ENCODE measurements around the gene B3GAT3. TPM values are rescaled to one million over a fixed set of nuclear protein-coding genes. Genes with fewer than 3 reads are reported as not detected.
A peak's percentile ranks its signal among the peaks of the same experiment; 100 is the strongest.

Gene B3GAT3
- total RNA-seq, 1 donor from 2014 or later = 56.6 TPM

GRCh38 chr11:62610403-62610802, 11.4 kb downstream of the B3GAT3 start:
- Mint-ChIP-seq H3K4me1 (peaks cover 31% of the 10 kb centered on the region), H3K27ac (peak overlapping the region; percentile 46), H3K27me3 (no peaks in the 10 kb centered on the region), H3K36me3 (ENCODE audit: low read depth) (peaks cover 54% of the 10 kb centered on the region), H3K4me3 (peak overlapping the region; percentile 93), H3K9me3 (no peaks in the 10 kb centered on the region)
- no peak for TF ChIP-seq CTCF (IDR thresholded peaks at IDR 0.05)
- intact Hi-C loops (cut with micrococcal nuclease) = loop anchor here (5.0 kb wide), 1 partner anchor 232 kb away; no protein-coding TSS in a partner anchor
- no peak for DNase-seq
- ChIA-PET CTCF (interaction anchor here (2.2 kb wide), 1 partner anchor 186 kb away, joined by 6 read pairs; no protein-coding TSS in a partner anchor), POLR2A (interaction anchor here (0.5 to 5.8 kb wide), 11 partner anchors 7 to 208 kb away, joined by 3 to 63 read pairs (median 5); partner anchors contain the start of genes B3GAT3, C11orf98, CSKMT and EEF1G)
- no peak for ATAC-seq (ENCODE audit: low read depth)

GRCh38 chr11:62608776-62609175, 13.0 kb downstream of the B3GAT3 start:
- CTCF ChIA-PET = interaction anchor here (1.1 to 1.3 kb wide), 2 partner anchors 17 to 184 kb away, joined by 3 to 4 read pairs; partner anchors contain the start of gene TUT1
- intact Hi-C loops (cut with micrococcal nuclease) = no loop called here
- Mint-ChIP-seq H3K36me3 (ENCODE audit: low read depth) (peaks cover 55% of the 10 kb centered on the region), H3K9me3 (no peaks in the 10 kb centered on the region), H3K4me1 (peaks cover 31% of the 10 kb centered on the region), H3K27me3 (no peaks in the 10 kb centered on the region), H3K27ac (no peak overlapping the region), H3K4me3 (no peak overlapping the region)
- DNase-seq (no peak), ATAC-seq (ENCODE audit: low read depth) (no peak)
- POLR2A ChIA-PET = interaction anchor here (0.9 to 5.5 kb wide), 5 partner anchors 9 to 44 kb away, joined by 3 to 63 read pairs (median 5); partner anchors contain the start of genes B3GAT3, INTS5 and TUT1
- no peak for TF ChIP-seq CTCF (IDR thresholded peaks at IDR 0.05)

- ATAC-seq (ENCODE audit: low read depth) (no peak), DNase-seq (no peak)
- peak overlapping the region; percentile 41 for H3K27ac Mint-ChIP-seq
- peaks cover 36% of the 10 kb centered on the region for H3K4me1 Mint-ChIP-seq
- H3K27me3 Mint-ChIP-seq = no peaks in the 10 kb centered on the region
- H3K9me3 Mint-ChIP-seq = no peaks in the 10 kb centered on the region
- POLR2A ChIA-PET = interaction anchor here (0.5 to 1.8 kb wide), 7 partner anchors 8 to 234 kb away, joined by 3 to 5 read pairs (median 3); partner anchors contain the start of genes C11orf98, CSKMT, INTS5 and TUT1
- CTCF ChIA-PET = no interaction called here
- no peak overlapping the region for H3K4me3 Mint-ChIP-seq
- peaks cover 61% of the 10 kb centered on the region for H3K36me3 Mint-ChIP-seq (ENCODE audit: low read depth)
- no peak for TF ChIP-seq CTCF (IDR thresholded peaks at IDR 0.05)
- intact Hi-C loops (cut with micrococcal nuclease) = no loop called here
These were observed 14.1 kb downstream of the B3GAT3 start for GRCh38 chr11:62607714-62608113.

GRCh38 chr11:62605902-62606301, 15.9 kb downstream of the B3GAT3 start:
- no peak overlapping the region for H3K27ac Mint-ChIP-seq
- DNase-seq = no peak
- H3K27me3 Mint-ChIP-seq = no peaks in the 10 kb centered on the region
- H3K36me3 Mint-ChIP-seq (ENCODE audit: low read depth) = peaks cover 59% of the 10 kb centered on the region
- no peak for ATAC-seq (ENCODE audit: low read depth)
- intact Hi-C loops (cut with micrococcal nuclease) = no loop called here
- H3K4me3 Mint-ChIP-seq = no peak overlapping the region
- ChIA-PET CTCF (interaction anchor here (1.4 kb wide), 1 partner anchor 16 kb away, joined by 3 read pairs; the partner anchor contains the start of gene B3GAT3), POLR2A (interaction anchor here (0.7 to 8.2 kb wide), 2 partner anchors 14 to 1249 kb away, joined by 3 to 246 read pairs; partner anchors contain the start of gene TUT1)
- peaks cover 31% of the 10 kb centered on the region for H3K4me1 Mint-ChIP-seq
- TF ChIP-seq CTCF (IDR thresholded peaks at IDR 0.05) = no peak
- no peaks in the 10 kb centered on the region for H3K9me3 Mint-ChIP-seq

GRCh38 chr11:62605467-62605866, 16.3 kb downstream of the B3GAT3 start:
- Mint-ChIP-seq H3K27ac (no peak overlapping the region), H3K36me3 (ENCODE audit: low read depth) (peaks cover 60% of the 10 kb centered on the region), H3K4me1 (peaks cover 30% of the 10 kb centered on the region), H3K27me3 (no peaks in the 10 kb centered on the region), H3K9me3 (no peaks in the 10 kb centered on the region), H3K4me3 (no peak overlapping the region)
- TF ChIP-seq CTCF (IDR thresholded peaks at IDR 0.05) = no peak
- ChIA-PET CTCF (interaction anchor here (1.4 kb wide), 1 partner anchor 17 kb away, joined by 3 read pairs; the partner anchor contains the start of gene B3GAT3), POLR2A (interaction anchor here (0.6 to 8.2 kb wide), 3 partner anchors 13 to 89 kb away, joined by 4 to 246 read pairs (median 5); partner anchors contain the start of gene TUT1)
- ATAC-seq (ENCODE audit: low read depth) (no peak), DNase-seq (no peak)
- intact Hi-C loops (cut with micrococcal nuclease) = no loop called here

Measured in activated B cell treated with CpG ODN at 0.5 μM for 24 hours (primary cell).